Ovary (tissue), 9 donors: ENCODE data around the gene CRYBG1. TPM values are rescaled to one million over a fixed set of nuclear protein-coding genes. Genes with fewer than 3 reads are reported as not detected.
A peak's percentile ranks its signal among the peaks of the same experiment; 100 is the strongest.

ENCODE experiments used
- DNase-seq, 5 donors: peaks; one replicate each; pipeline ENCODE4 v3.0.0-alpha.2; 2019 to 2020
- H3K27ac ChIP-seq, 2 donors: fragments of 200-600 bp; one replicate each; pipeline versions ENCODE4 v1.5.1 to v1.8.0; 2019 to 2022
- H3K27me3 ChIP-seq: fragments of 200-600 bp; one replicate; pipeline ENCODE4 v1.8.0; 2022
- H3K36me3 ChIP-seq: fragments of 200-600 bp; sonication (generic); one replicate; pipeline ENCODE4 v1.5.1; 2019
- H3K4me1 ChIP-seq: one replicate; pipeline ENCODE4 v1.8.1; 2013; ENCODE audit warnings: mild to moderate bottlenecking, moderate library complexity; ENCODE audit not compliant: insufficient read depth
- H3K4me3 ChIP-seq: fragments of 200-600 bp; sonication (generic); one replicate; pipeline ENCODE4 v1.5.1; 2017
- H3K9me3 ChIP-seq, 2 donors: fragments of 200-600 bp in 1 of 2; sonication (generic) in 1 of 2; one replicate each; pipeline versions ENCODE4 v1.5.1 to v1.8.1; 2013 to 2019; ENCODE audit warnings: mild to moderate bottlenecking in 1 of 2, moderate library complexity in 1 of 2
- CTCF ChIP-seq, 3 donors: fragments of 450-650 bp in 2 of 3; fragments of 200-600 bp in 1 of 3; IDR thresholded peaks; one replicate each; pipeline versions ENCODE4 v1.5.1 to v1.8.0; 2016 to 2022; ENCODE audit warnings: antibody characterized with exemption in 3 of 3, mild to moderate bottlenecking in 1 of 3
- EP300 ChIP-seq: sonication (generic); formaldehyde crosslinking; IDR thresholded peaks from one replicate; pipeline ENCODE4 v1.6.1; 2017; ENCODE audit warnings: antibody characterized with exemption
- POLR2A ChIP-seq: fragments of 450-650 bp; IDR thresholded peaks from one replicate; pipeline ENCODE4 v1.6.1; 2017; ENCODE audit warnings: antibody characterized with exemption, mild to moderate bottlenecking, moderate library complexity
- WGBS, 3 donors: extraction: QIAGEN DNeasy Blood & Tissue Kit in 1 of 3; methylation state at CpG; one replicate each; pipeline versions ENCODE4 v1.1.5 to v1.1.7; 2013 to 2017; 5-methylcytosine and 5-hydroxymethylcytosine counted together
- intact Hi-C, 4 donors: fragments of 100-400 bp; cut with DNase I; formaldehyde crosslinking; loops; one replicate each; pipeline versions ENCODE4 v1.11.0 to v1.15.1; 2022 to 2023
- polyA plus RNA-seq, 2 donors: library from polyadenylated mRNA; stranded (reverse); fragments of 200-250 nt in 1 of 2; fragments of 350-450 nt in 1 of 2; fragmentation: Illumina TruSeq in 1 of 2; extraction: RNeasy Lipid Tissue Mini Kit (QIAGEN cat#74804) in 1 of 2; gene quantifications; one replicate each; pipeline ENCODE4 v1.2.3, GENCODE V29; 2013 to 2014
- total RNA-seq, 7 donors: library from RNA; depleted of rRNA in 2 of 7; stranded (reverse); fragments of >200 nt in 2 of 7; fragmentation: NEBNext Ultra II Directional in 3 of 7; extraction: Animal tissue kit (Norgen Biotek cat#: 25700) in 3 of 7; gene quantifications; one replicate each; pipeline versions ENCODE4 v1.1.0 to v1.2.4, GENCODE V29; 2016 to 2023
- donor health status: DM: no; HTN: no; CAD: no; lungs with moderate emphysema.
- donor health status: DM: no; HTN: no; CAD: no.
- donor health status: Bipolar disorder and iron deficiency.
- donor health status: DM: yes; HTN: yes; CAD: no.
- donor health status: DM: no; HTN: no; CAD: no.
- donor health status: DM: yes; HTN: yes; CAD: no.

Gene CRYBG1
- total and polyA plus RNA-seq, 9 donors, result 1.5 to 7.4 (median 3.8) TPM

GRCh38 chr6:106540432-106540831 lies 179.9 kb downstream of the CRYBG1 start:
- no peak for TF ChIP-seq POLR2A
- TF ChIP-seq EP300, result no peak
- no peak for TF ChIP-seq CTCF (IDR thresholded peaks at IDR 0.05)
- Histone ChIP-seq H3K27ac (no peak overlapping the region), H3K27me3 (no peaks in the 10 kb centered on the region), H3K4me3 (no peak overlapping the region), H3K9me3 (no peaks in the 10 kb centered on the region), H3K4me1 (no peaks in the 10 kb centered on the region), H3K36me3 (no peaks in the 10 kb centered on the region)
- intact Hi-C loops, result no loop called here
- DNase-seq, result no peak

- TF ChIP-seq POLR2A (no peak), EP300 (no peak), CTCF (IDR thresholded peaks at IDR 0.05) (no peak)
- no peak for DNase-seq
- no peaks in the 10 kb centered on the region for H3K27me3 ChIP-seq
- H3K4me1 ChIP-seq, result no peaks in the 10 kb centered on the region
- intact Hi-C loops, result no loop called here
- WGBS, 3 donors, result 76 to 84% (median 82%) methylated on average over 6 of the region's 6 CpGs
- no peak overlapping the region for H3K4me3 ChIP-seq
- no peak overlapping the region for H3K27ac ChIP-seq
- H3K36me3 ChIP-seq, result no peaks in the 10 kb centered on the region
- no peaks in the 10 kb centered on the region for H3K9me3 ChIP-seq
These were observed 180.4 kb downstream of the CRYBG1 start for GRCh38 chr6:106540907-106541306.

GRCh38 chr6:106546261-106546690 lies 185.8 kb downstream of the CRYBG1 start:
- WGBS, 3 donors, result 45 to 63% (median 59%) methylated on average over 2 of the region's 2 CpGs
- Histone ChIP-seq H3K36me3 (no peaks in the 10 kb centered on the region), H3K27me3 (no peaks in the 10 kb centered on the region), H3K9me3 (no peaks in the 10 kb centered on the region), H3K4me1 (peaks cover 4% of the 10 kb centered on the region), H3K4me3 (no peak overlapping the region), H3K27ac (peak overlapping the region in 1 of 2 donors; percentile 10)
- intact Hi-C loops, result no loop called here
- DNase-seq, result no peak
- no peak for TF ChIP-seq POLR2A
- no peak for TF ChIP-seq EP300
- TF ChIP-seq CTCF (IDR thresholded peaks at IDR 0.05), result no peak

- WGBS, 3 donors, result 41 to 55% (median 46%) methylated on average over 5 of the region's 5 CpGs
- DNase-seq, result no peak
- Histone ChIP-seq H3K27me3 (no peaks in the 10 kb centered on the region), H3K9me3 (no peaks in the 10 kb centered on the region), H3K36me3 (no peaks in the 10 kb centered on the region), H3K4me1 (peaks cover 4% of the 10 kb centered on the region), H3K27ac (peak overlapping the region in 1 of 2 donors; percentile 10), H3K4me3 (no peak overlapping the region)
- TF ChIP-seq EP300, result no peak
- TF ChIP-seq CTCF (IDR thresholded peaks at IDR 0.05), result no peak
- TF ChIP-seq POLR2A, result no peak
- intact Hi-C loops, result no loop called here
These were observed 186.3 kb downstream of the CRYBG1 start for GRCh38 chr6:106546691-106547414.
